ENCODE measurements around the gene NAA20. TPM values are rescaled to one million over a fixed set of nuclear protein-coding genes. Genes with fewer than 3 reads are reported as not detected.

Gene NAA20
- total and polyA plus RNA-seq, 2 of the 13 experiments (the other 11 are each of a cell fraction or from before 2014, with no cell fraction given) = 81.9 to 82.8 TPM

- TF ChIP-seq CTCF (CRISPR knock-in tag; IDR thresholded peaks at IDR 0.05) = peak; percentile 60
- peak; percentile 82; the same call in 1 of the 2 replicates for TF ChIP-seq SRF (IDR thresholded peaks at IDR 0.05; ENCODE audit: low read depth, low read length)
- TF ChIP-seq BRF2 (CRISPR knock-in tag; IDR thresholded peaks at IDR 0.05) = no peak
- TF ChIP-seq ZNF558 (CRISPR knock-in tag; IDR thresholded peaks at IDR 0.05; ENCODE audit: borderline replicate concordance) = peak; percentile 98
- TF ChIP-seq ZNF138 (CRISPR knock-in tag; IDR thresholded peaks at IDR 0.05; ENCODE audit: low read depth) = peak; percentile 87
- TF ChIP-seq ZBTB26 (CRISPR knock-in tag; IDR thresholded peaks at IDR 0.05; ENCODE audit: borderline replicate concordance) = peak; percentile 72
- peak; percentile 93 for TF ChIP-seq TBX2 (CRISPR knock-in tag; IDR thresholded peaks at IDR 0.05; ENCODE audit: borderline replicate concordance)
- peak; percentile 98 for TF ChIP-seq ATF7-NPFF (CRISPR knock-in tag; IDR thresholded peaks at IDR 0.05; ENCODE audit: low read depth)
- 0 out of 2 replicates have a peak, but pooled peaks have one; percentile 37 for TF ChIP-seq ETV6 (CRISPR knock-in tag; conservative IDR thresholded peaks at IDR 0.05)
- no peak for TF ChIP-seq ZFP62 (CRISPR knock-in tag; IDR thresholded peaks at IDR 0.05)
- no peak for TF ChIP-seq RCOR2 (CRISPR knock-in tag; IDR thresholded peaks at IDR 0.05)
- peak; percentile 79 for TF ChIP-seq ESRRA (CRISPR knock-in tag; IDR thresholded peaks at IDR 0.05; ENCODE audit: low read depth)
- TF ChIP-seq ZNF441 (CRISPR knock-in tag; IDR thresholded peaks at IDR 0.05; ENCODE audit: borderline replicate concordance) = no peak; the same call in 1 of the 2 replicates
- peak; percentile 66; the same call in 1 of the 2 replicates for TF ChIP-seq ZBTB14 (CRISPR knock-in tag; IDR thresholded peaks at IDR 0.05)
- TF ChIP-seq BHLHE40 (IDR thresholded peaks at IDR 0.05; ENCODE audit: low read length) = no peak; the same call in 1 of the 2 replicates
- TF ChIP-seq SETDB1 (CRISPR knock-in tag; IDR thresholded peaks at IDR 0.05; ENCODE audit: borderline replicate concordance) = no peak
- no peak for TF ChIP-seq ZNF775 (CRISPR knock-in tag; IDR thresholded peaks at IDR 0.05; ENCODE audit: borderline replicate concordance)
- TF ChIP-seq PAX8 (CRISPR knock-in tag; IDR thresholded peaks at IDR 0.05; ENCODE audit: borderline replicate concordance) = peak; percentile 92; the same call in 1 of the 2 replicates
- no peak for TF ChIP-seq PHB2 (IDR thresholded peaks at IDR 0.05; ENCODE audit: partially characterized antibody)
- TF ChIP-seq ZNF44 (CRISPR knock-in tag; IDR thresholded peaks at IDR 0.05) = peak; percentile 86; the same call in 1 of the 2 replicates
- no peak for TF ChIP-seq ZNF720 (CRISPR knock-in tag; IDR thresholded peaks at IDR 0.05)
- peak; percentile 66; the same call in 1 of the 2 replicates for TF ChIP-seq MIXL1 (CRISPR knock-in tag; IDR thresholded peaks at IDR 0.05)
- peak; percentile 82 for TF ChIP-seq ZSCAN5A (CRISPR knock-in tag; IDR thresholded peaks at IDR 0.05; ENCODE audit: borderline replicate concordance)
These were observed 35.2 kb downstream of the NAA20 start, which contains the start of the genes CFAP61 and CRNKL1 (continued) for GRCh38 chr20:20052074-20052970.
